Measurements from ENCODE around the gene TERB2. TPM values are rescaled to one million over a fixed set of nuclear protein-coding genes. Genes with fewer than 3 reads are reported as not detected.
"Not testable (repeated sequence)": the region's sequence is repeated elsewhere in the genome, so short reads cannot be mapped to it uniquely, and the experiment has no call there.

TERB2 gene
- total RNA-seq, result not detected

- Mint-ChIP-seq H3K4me3 (no peak within 1 kb of the TSS), H3K9me3 (ENCODE audit: low read depth) (no peaks in the 10 kb centered on the region), H3K36me3 (no peaks in the 10 kb centered on the region)
Observed at GRCh38 chr15:44956388-44956787, at the start of gene TERB2. Gene TERB2, plus strand, starts transcription at chr15:44956687. Its CDS starts 32 bp downstream, at chr15:44956719.

GRCh38 chr15:44909423-44909822 is 47.1 kb upstream of the TERB2 start:
- peaks cover 3% of the 10 kb centered on the region for H3K9me3 Mint-ChIP-seq (ENCODE audit: low read depth)
- no peaks in the 10 kb centered on the region for H3K27me3 Mint-ChIP-seq
- H3K4me1 Mint-ChIP-seq, result peaks cover 7% of the 10 kb centered on the region
- H3K27ac Mint-ChIP-seq, result no peak overlapping the region
- no peak overlapping the region for H3K4me3 Mint-ChIP-seq
- peaks cover 11% of the 10 kb centered on the region for H3K36me3 Mint-ChIP-seq
- ATAC-seq (no peak), DNase-seq (no peak)
- CTCF ChIA-PET, result no interaction called here

More at GRCh38 chr15:44956388-44956787, at the start of gene TERB2:
- H3K4me1 Mint-ChIP-seq, result no peaks in the 10 kb centered on the region
- ATAC-seq, result no peak
- no peak for DNase-seq
- no peak within 1 kb of the TSS for H3K27ac Mint-ChIP-seq
- H3K27me3 Mint-ChIP-seq, result peaks cover 4% of the 10 kb centered on the region
- CTCF ChIA-PET, result no interaction called here

GRCh38 chr15:44910981-44911625 is 45.4 kb upstream of the TERB2 start:
- peaks cover 11% of the 10 kb centered on the region for H3K36me3 Mint-ChIP-seq
- ATAC-seq (no peak), DNase-seq (no peak)
- no peaks in the 10 kb centered on the region for H3K27me3 Mint-ChIP-seq
- H3K9me3 Mint-ChIP-seq (ENCODE audit: low read depth), result peaks cover 3% of the 10 kb centered on the region
- CTCF ChIA-PET, result no interaction called here
- no peak overlapping the region for H3K27ac Mint-ChIP-seq
- H3K4me3 Mint-ChIP-seq, result no peak overlapping the region
- H3K4me1 Mint-ChIP-seq, result peaks cover 4% of the 10 kb centered on the region

GRCh38 chr15:44912186-44912585 is 44.3 kb upstream of the TERB2 start:
- H3K27me3 Mint-ChIP-seq; ATAC-seq; H3K9me3 Mint-ChIP-seq (ENCODE audit: low read depth); H3K4me1 Mint-ChIP-seq; H3K4me3 Mint-ChIP-seq; DNase-seq; H3K27ac Mint-ChIP-seq: not testable (repeated sequence)
- peaks cover 11% of the 10 kb centered on the region for H3K36me3 Mint-ChIP-seq
- CTCF ChIA-PET, result interaction anchor here (1.3 kb wide), 1 partner anchor 59 kb away, joined by 3 read pairs; no protein-coding TSS in a partner anchor

- not testable (repeated sequence) for H3K4me3 Mint-ChIP-seq
Observed at GRCh38 chr15:44912974-44913448, 43.5 kb upstream of the TERB2 start.

GRCh38 chr15:44918136-44918535 is 38.4 kb upstream of the TERB2 start:
- no peak overlapping the region for H3K27ac Mint-ChIP-seq
- H3K36me3 Mint-ChIP-seq, result peaks cover 1% of the 10 kb centered on the region
- no peaks in the 10 kb centered on the region for H3K4me1 Mint-ChIP-seq
- ATAC-seq, result no peak
- no peaks in the 10 kb centered on the region for H3K9me3 Mint-ChIP-seq (ENCODE audit: low read depth)
- no peak overlapping the region for H3K4me3 Mint-ChIP-seq
- peaks cover 1% of the 10 kb centered on the region for H3K27me3 Mint-ChIP-seq
- DNase-seq, result no peak
- CTCF ChIA-PET, result no interaction called here

More at GRCh38 chr15:44912974-44913448, 43.5 kb upstream of the TERB2 start:
- H3K9me3 Mint-ChIP-seq (ENCODE audit: low read depth); H3K4me1 Mint-ChIP-seq; ATAC-seq; H3K27ac Mint-ChIP-seq; DNase-seq; H3K27me3 Mint-ChIP-seq: not testable (repeated sequence)
- CTCF ChIA-PET, result interaction anchor here (1.3 kb wide), 1 partner anchor 60 kb away, joined by 3 read pairs; no protein-coding TSS in a partner anchor
- peaks cover 11% of the 10 kb centered on the region for H3K36me3 Mint-ChIP-seq

- peaks cover 13% of the 10 kb centered on the region for H3K27me3 Mint-ChIP-seq
- H3K36me3 Mint-ChIP-seq; H3K27ac Mint-ChIP-seq; H3K4me3 Mint-ChIP-seq; ATAC-seq; DNase-seq; CTCF ChIA-PET; H3K9me3 Mint-ChIP-seq (ENCODE audit: low read depth); H3K4me1 Mint-ChIP-seq: not testable (repeated sequence)
Observed at GRCh38 chr15:44928658-44929057, 27.8 kb upstream of the TERB2 start.

- H3K27me3 Mint-ChIP-seq; CTCF ChIA-PET; ATAC-seq; DNase-seq; H3K4me3 Mint-ChIP-seq; H3K36me3 Mint-ChIP-seq; H3K4me1 Mint-ChIP-seq; H3K9me3 Mint-ChIP-seq (ENCODE audit: low read depth); H3K27ac Mint-ChIP-seq: not testable (repeated sequence)
Observed at GRCh38 chr15:44930283-44930682, 26.2 kb upstream of the TERB2 start.

- H3K36me3 Mint-ChIP-seq; H3K4me3 Mint-ChIP-seq; ATAC-seq; H3K27ac Mint-ChIP-seq; DNase-seq; H3K4me1 Mint-ChIP-seq; H3K9me3 Mint-ChIP-seq (ENCODE audit: low read depth): not testable (repeated sequence)
- CTCF ChIA-PET, result interaction anchor here (0.8 kb wide), 1 partner anchor 13 kb away, joined by 3 read pairs; no protein-coding TSS in a partner anchor
- peaks cover 14% of the 10 kb centered on the region for H3K27me3 Mint-ChIP-seq
Observed at GRCh38 chr15:44958302-44958701, 1.8 kb downstream of the TERB2 start.

GRCh38 chr15:44968475-44968874 is 12.0 kb downstream of the TERB2 start:
- Mint-ChIP-seq H3K4me3 (no peak overlapping the region), H3K9me3 (ENCODE audit: low read depth) (no peaks in the 10 kb centered on the region), H3K36me3 (no peaks in the 10 kb centered on the region), H3K4me1 (no peaks in the 10 kb centered on the region), H3K27ac (no peak overlapping the region), H3K27me3 (peaks cover 3% of the 10 kb centered on the region)
- ATAC-seq, result no peak
- DNase-seq, result no peak
- CTCF ChIA-PET, result interaction anchor here (1.3 to 1.5 kb wide), 2 partner anchors 69 to 150 kb away, joined by 5 read pairs; no protein-coding TSS in a partner anchor

GRCh38 chr15:44971036-44971435 is 14.5 kb downstream of the TERB2 start:
- no peaks in the 10 kb centered on the region for H3K4me1 Mint-ChIP-seq
- peaks cover 5% of the 10 kb centered on the region for H3K27me3 Mint-ChIP-seq
- no peak overlapping the region for H3K4me3 Mint-ChIP-seq
- no peaks in the 10 kb centered on the region for H3K36me3 Mint-ChIP-seq
- CTCF ChIA-PET, result no interaction called here
- no peak overlapping the region for H3K27ac Mint-ChIP-seq
- DNase-seq (no peak), ATAC-seq (no peak)
- no peaks in the 10 kb centered on the region for H3K9me3 Mint-ChIP-seq (ENCODE audit: low read depth)

GRCh38 chr15:44976183-44976582 is 19.7 kb downstream of the TERB2 start:
- ATAC-seq; CTCF ChIA-PET; H3K36me3 Mint-ChIP-seq; H3K4me1 Mint-ChIP-seq; H3K9me3 Mint-ChIP-seq (ENCODE audit: low read depth); DNase-seq; H3K27ac Mint-ChIP-seq; H3K27me3 Mint-ChIP-seq; H3K4me3 Mint-ChIP-seq: not testable (repeated sequence)

- H3K4me1 Mint-ChIP-seq; CTCF ChIA-PET; H3K27ac Mint-ChIP-seq; ATAC-seq; H3K4me3 Mint-ChIP-seq; DNase-seq; H3K27me3 Mint-ChIP-seq; H3K9me3 Mint-ChIP-seq (ENCODE audit: low read depth); H3K36me3 Mint-ChIP-seq: not testable (repeated sequence)
Observed at GRCh38 chr15:44977781-44978180, 21.3 kb downstream of the TERB2 start.

GRCh38 chr15:44979617-44980339 is 23.3 kb downstream of the TERB2 start:
- H3K4me3 Mint-ChIP-seq; CTCF ChIA-PET; H3K36me3 Mint-ChIP-seq; H3K4me1 Mint-ChIP-seq; DNase-seq; H3K9me3 Mint-ChIP-seq (ENCODE audit: low read depth); H3K27me3 Mint-ChIP-seq; H3K27ac Mint-ChIP-seq; ATAC-seq: not testable (repeated sequence)
